OCI-LY1 (cell line): Measurements from ENCODE around the gene MRPS22.
A peak's percentile ranks its signal among the peaks of the same experiment; 100 is the strongest.

Experiments used
- H2AFZ ChIP-seq: fragments of 200-600 bp; sonication (generic), shearing (Covaris generic); 2 replicates; pipeline ENCODE4 v1.6.0; 2014; ENCODE audit warnings: antibody characterized with exemption, mild to moderate bottlenecking, low read length
- H3F3A ChIP-seq: fragments of 200-600 bp; sonication (generic), shearing (Covaris generic); 2 replicates; pipeline ENCODE4 v1.6.0; 2014; ENCODE audit warnings: mild to moderate bottlenecking, antibody characterized with exemption, low read length, moderate library complexity; ENCODE audit not compliant: insufficient read depth
- H3K27ac ChIP-seq: fragments of 200-600 bp; sonication (generic); 2 replicates; pipeline ENCODE4 v1.5.1; 2014; ENCODE audit warnings: low read length, mixed run types, mild to moderate bottlenecking, low read depth; ENCODE audit not compliant: poor library complexity, severe bottlenecking
- H3K27me3 ChIP-seq: fragments of 200-600 bp; sonication (generic); 2 replicates; pipeline ENCODE4 v1.6.0; 2014; ENCODE audit warnings: antibody characterized with exemption, mild to moderate bottlenecking, low read length, moderate library complexity; ENCODE audit not compliant: insufficient read depth
- H3K36me3 ChIP-seq: fragments of 200-600 bp; sonication (generic); 2 replicates; pipeline ENCODE4 v1.6.1; 2014; ENCODE audit warnings: mild to moderate bottlenecking, antibody characterized with exemption, low read length, moderate library complexity, mixed read lengths; ENCODE audit not compliant: insufficient read depth
- H3K4me1 ChIP-seq: fragments of 200-600 bp; sonication (generic); 2 replicates; pipeline ENCODE4 v1.5.1; 2014; ENCODE audit warnings: mild to moderate bottlenecking, low read length, moderate library complexity; ENCODE audit not compliant: insufficient read depth, severe bottlenecking
- H3K4me2 ChIP-seq: fragments of 200-600 bp; sonication (generic), shearing (Covaris generic); 2 replicates; pipeline ENCODE4 v1.6.1; 2014; ENCODE audit warnings: low read length
- H3K4me3 ChIP-seq: fragments of 200-600 bp; sonication (generic); 2 replicates; pipeline ENCODE4 v1.5.1; 2014; ENCODE audit warnings: low read length, low read depth, mild to moderate bottlenecking, mixed read lengths; ENCODE audit not compliant: poor library complexity, severe bottlenecking
- H3K79me2 ChIP-seq: fragments of 200-600 bp; shearing (Covaris generic); 2 replicates; pipeline ENCODE4 v1.6.1; 2016; ENCODE audit warnings: mixed run types, low read length, mixed read lengths; ENCODE audit not compliant: insufficient read depth
- H3K9ac ChIP-seq: fragments of 200-600 bp; sonication (generic), shearing (Covaris generic); 2 replicates; pipeline ENCODE4 v1.6.1; 2014; ENCODE audit warnings: mild to moderate bottlenecking, low read length, mixed read lengths
- H3K9me2 ChIP-seq: fragments of 200-600 bp; sonication (generic), shearing (Covaris generic); 2 replicates; pipeline ENCODE4 v1.6.1; 2014; ENCODE audit warnings: low read depth, mild to moderate bottlenecking, low read length, mixed read lengths
- H3K9me3 ChIP-seq: fragments of 200-600 bp; shearing (Covaris generic); 2 replicates; pipeline ENCODE4 v1.6.1; 2014; ENCODE audit warnings: low read length, mixed read lengths
- H4K20me1 ChIP-seq: fragments of 200-600 bp; sonication (generic), shearing (Covaris generic); 2 replicates; pipeline ENCODE4 v1.6.0; 2016; ENCODE audit warnings: mild to moderate bottlenecking, low read length; ENCODE audit not compliant: insufficient read depth
- CTCF ChIP-seq: fragments of 200-600 bp; sonication (generic), shearing (Covaris generic); IDR thresholded peaks from 2 replicates; pipeline ENCODE4 v1.5.1; 2017; ENCODE audit warnings: mild to moderate bottlenecking, antibody characterized with exemption, low read length, moderate library complexity, mixed read lengths
- EZH2 ChIP-seq: fragments of 200-600 bp; sonication (generic), shearing (Covaris generic); IDR thresholded peaks from 2 replicates; pipeline ENCODE4 v1.8.0; 2017; ENCODE audit warnings: borderline replicate concordance, mixed run types, mild to moderate bottlenecking, antibody characterized with exemption, low read length, moderate library complexity, mixed read lengths

Gene MRPS22

GRCh38 chr3:139388821-139389551, 45.2 kb downstream of the MRPS22 start:
- no peaks in the 10 kb centered on the region for H3F3A ChIP-seq
- H3K9me3 ChIP-seq = no peaks in the 10 kb centered on the region
- H3K79me2 ChIP-seq = peaks cover 48% of the 10 kb centered on the region
- no peak overlapping the region for H3K27ac ChIP-seq
- peak overlapping the region; percentile 86 for H3K4me2 ChIP-seq
- no peaks in the 10 kb centered on the region for H3K9me2 ChIP-seq
- peak overlapping the region; percentile 86 for H3K9ac ChIP-seq
- H3K27me3 ChIP-seq = no peaks in the 10 kb centered on the region
- peaks cover 7% of the 10 kb centered on the region; the same call in 1 of the 2 replicates for H3K36me3 ChIP-seq
- H3K4me1 ChIP-seq = peaks cover 26% of the 10 kb centered on the region
- H2AFZ ChIP-seq = no peak overlapping the region
- H3K4me3 ChIP-seq = peak overlapping the region; percentile 83
- no peaks in the 10 kb centered on the region for H4K20me1 ChIP-seq
- TF ChIP-seq CTCF (no peak), EZH2 (no peak)

GRCh38 chr3:139389552-139390368, 45.9 kb downstream of the MRPS22 start, which contains the start of gene COPB2:
TSS of gene COPB2 (minus strand) at chr3:139389647. CDS start at chr3:139389550, 97 bp downstream.
- peaks cover 26% of the 10 kb centered on the region for H3K4me1 ChIP-seq
- H3K9ac ChIP-seq = peak within 1 kb of the TSS; percentile 86
- H2AFZ ChIP-seq = peak within 1 kb of the TSS; percentile 7; the same call in 1 of the 2 replicates
- H3K27ac ChIP-seq = peak within 1 kb of the TSS; percentile 6
- H3K4me3 ChIP-seq = peak within 1 kb of the TSS; percentile 83
- peaks cover 40% of the 10 kb centered on the region for H3K79me2 ChIP-seq
- no peak for TF ChIP-seq EZH2
- H3K36me3 ChIP-seq = no peaks in the 10 kb centered on the region
- peak within 1 kb of the TSS; percentile 86 for H3K4me2 ChIP-seq
- H3K9me3 ChIP-seq = no peaks in the 10 kb centered on the region
- H3K27me3 ChIP-seq = no peaks in the 10 kb centered on the region
- H4K20me1 ChIP-seq = no peaks in the 10 kb centered on the region
- no peaks in the 10 kb centered on the region for H3F3A ChIP-seq
- no peaks in the 10 kb centered on the region for H3K9me2 ChIP-seq

GRCh38 chr3:139394116-139394515, 50.3 kb downstream of the MRPS22 start:
- no peak overlapping the region for H3K4me2 ChIP-seq
- no peaks in the 10 kb centered on the region for H3K27me3 ChIP-seq
- no peak overlapping the region for H2AFZ ChIP-seq
- peaks cover 9% of the 10 kb centered on the region for H3K4me1 ChIP-seq
- no peaks in the 10 kb centered on the region for H3K36me3 ChIP-seq
- no peaks in the 10 kb centered on the region for H3K9me3 ChIP-seq
- H4K20me1 ChIP-seq = 0 out of 2 replicates have a peak, but pooled peaks cover 2% of the 10 kb centered on the region
- peaks cover 2% of the 10 kb centered on the region; the same call in 1 of the 2 replicates for H3K79me2 ChIP-seq
- no peaks in the 10 kb centered on the region for H3K9me2 ChIP-seq
- no peak for TF ChIP-seq CTCF
- no peak for TF ChIP-seq EZH2
- H3K9ac ChIP-seq = no peak overlapping the region
- no peaks in the 10 kb centered on the region for H3F3A ChIP-seq
- no peak overlapping the region for H3K4me3 ChIP-seq
- H3K27ac ChIP-seq = no peak overlapping the region
